Neural cell (in vitro differentiated cells): ENCODE data around the gene MUC2. TPM values are rescaled to one million over a fixed set of nuclear protein-coding genes. Genes with fewer than 3 reads are reported as not detected.

Experiments
- H2AFZ ChIP-seq: fragments of 200-600, 300-800 bp; sonication (generic), shearing (Covaris generic); 2 replicates; pipeline ENCODE4 v1.6.0; 2014; ENCODE audit warnings: low read depth, mild to moderate bottlenecking, antibody characterized with exemption, low read length, moderate library complexity
- H3F3A ChIP-seq: fragments of 200-600 bp; shearing (Covaris generic); 2 replicates; pipeline ENCODE4 v1.6.1; 2016; ENCODE audit warnings: mild to moderate bottlenecking, moderate library complexity, mixed read lengths, antibody characterized with exemption, low read length; ENCODE audit not compliant: insufficient read depth, poor library complexity, severe bottlenecking
- H3K27ac ChIP-seq: fragments of 200-600, 300-800 bp; sonication (generic), shearing (Covaris generic); 2 replicates; pipeline ENCODE4 v1.5.1; 2014; ENCODE audit warnings: mild to moderate bottlenecking, low read length, moderate library complexity
- H3K27me3 ChIP-seq: fragments of 300-800, 200-600 bp; sonication (generic), shearing (Covaris generic); 2 replicates; pipeline ENCODE4 v1.6.0; 2014; ENCODE audit warnings: mild to moderate bottlenecking, low read depth, low read length, moderate library complexity; ENCODE audit not compliant: insufficient read depth
- H3K36me3 ChIP-seq: fragments of 300-800, 200-600 bp; sonication (generic), shearing (Covaris generic); 2 replicates; pipeline ENCODE4 v1.5.1; 2014; ENCODE audit warnings: mild to moderate bottlenecking, antibody characterized with exemption, low read length, moderate library complexity; ENCODE audit not compliant: insufficient read depth
- H3K4me2 ChIP-seq: fragments of 300-800, 200-600 bp; sonication (generic), shearing (Covaris generic); 2 replicates; pipeline ENCODE4 v1.6.0; 2014; ENCODE audit warnings: mild to moderate bottlenecking, low read length
- H3K4me3 ChIP-seq: fragments of 300-800, 200-600 bp; sonication (generic), shearing (Covaris generic); 2 replicates; pipeline ENCODE4 v1.5.1; 2014; ENCODE audit warnings: mild to moderate bottlenecking, low read length, moderate library complexity
- H3K79me2 ChIP-seq: fragments of 200-600 bp; shearing (Covaris generic); replicated peaks from 2 replicates; pipeline ENCODE4 v1.6.0; 2014; ENCODE audit warnings: mild to moderate bottlenecking, low read length, moderate library complexity; ENCODE audit not compliant: insufficient read depth
- H3K9ac ChIP-seq: fragments of 300-800, 200-600 bp; sonication (generic), shearing (Covaris generic); 2 replicates; pipeline ENCODE4 v1.6.1; 2016; ENCODE audit warnings: mild to moderate bottlenecking, low read length, mixed read lengths
- H3K9me2 ChIP-seq: fragments of 200-600 bp; shearing (Covaris generic); 2 replicates; pipeline ENCODE4 v1.6.1; 2016; ENCODE audit warnings: mild to moderate bottlenecking, low read length, mixed read lengths; ENCODE audit not compliant: insufficient read depth
- H3K9me3 ChIP-seq: fragments of 200-600, 300-800 bp; sonication (generic), shearing (Covaris generic); 2 replicates; pipeline ENCODE4 v1.6.1; 2016; ENCODE audit warnings: mild to moderate bottlenecking, mixed run types, low read length, moderate library complexity, mixed read lengths
- H4K20me1 ChIP-seq: fragments of 200-600 bp; shearing (Covaris generic); 2 replicates; pipeline ENCODE4 v1.6.1; 2016; ENCODE audit warnings: mild to moderate bottlenecking, mixed run types; ENCODE audit not compliant: insufficient read depth
- CTCF ChIP-seq: fragments of 450-650 bp; IDR thresholded peaks from 2 replicates; pipeline ENCODE4 v1.5.1; 2014; ENCODE audit warnings: antibody characterized with exemption, mild to moderate bottlenecking, moderate library complexity; ENCODE audit not compliant: poor library complexity, severe bottlenecking
- EP300 ChIP-seq: fragments of 450-650 bp; conservative IDR thresholded peaks from 2 replicates; pipeline ENCODE4 v1.6.1; 2014; ENCODE audit warnings: antibody characterized with exemption, mild to moderate bottlenecking, moderate library complexity; ENCODE audit not compliant: poor library complexity, severe bottlenecking
- EZH2 ChIP-seq: fragments of 200-600, 300-800 bp; shearing (Covaris generic), sonication (generic); IDR thresholded peaks from 2 replicates; pipeline ENCODE4 v1.6.1; 2014; ENCODE audit warnings: antibody characterized with exemption, low read length, borderline replicate concordance, mild to moderate bottlenecking; ENCODE audit not compliant: insufficient read depth, poor library complexity, severe bottlenecking
- MXI1 ChIP-seq: fragments of 450-650 bp; conservative IDR thresholded peaks from 2 replicates; pipeline ENCODE4 v1.6.1; 2014; ENCODE audit warnings: antibody characterized with exemption, mild to moderate bottlenecking; ENCODE audit not compliant: poor library complexity, severe bottlenecking
- POLR2AphosphoS5 ChIP-seq: IDR thresholded peaks from 2 replicates; pipeline ENCODE4 v1.6.1; 2012
- RAD21 ChIP-seq: fragments of 450-650 bp; conservative IDR thresholded peaks from 2 replicates; pipeline ENCODE4 v1.6.1; 2014; ENCODE audit warnings: antibody characterized with exemption, mild to moderate bottlenecking, moderate library complexity
- SMC3 ChIP-seq: fragments of 450-650 bp; conservative IDR thresholded peaks from 2 replicates; pipeline ENCODE4 v1.6.1; 2014; ENCODE audit warnings: antibody characterized with exemption, mild to moderate bottlenecking, moderate library complexity; ENCODE audit not compliant: poor library complexity
- TAF1 ChIP-seq: IDR thresholded peaks from 2 replicates; pipeline ENCODE4 v1.6.1; 2012; ENCODE audit warnings: low read depth
- polyA plus RNA-seq: library from polyadenylated mRNA; depleted of rRNA; stranded (reverse); fragments of >200 nt; gene quantifications from 2 replicates; pipeline ENCODE4 v1.2.3, GENCODE V29; 2014
- TF ChIP-seq, protein P1 (sequence below): IDR thresholded peaks from 2 replicates; pipeline ENCODE4 v1.6.1; 2012; ENCODE audit warnings: borderline replicate concordance

The MUC2 gene
- polyA plus RNA-seq, 1 donor from 2014 or later: not detected

- Histone ChIP-seq H3K79me2 (no peaks in the 10 kb centered on the region), H3K27me3 (no peaks in the 10 kb centered on the region), H3K4me3 (no peak overlapping the region), H3K9ac (no peak overlapping the region), H3K36me3 (no peaks in the 10 kb centered on the region), H2AFZ (no peak overlapping the region), H3K4me2 (no peak overlapping the region), H3K27ac (no peak overlapping the region), H3F3A (no peaks in the 10 kb centered on the region), H3K9me2 (no peaks in the 10 kb centered on the region), H3K9me3 (no peaks in the 10 kb centered on the region), H4K20me1 (no peaks in the 10 kb centered on the region)
- TF ChIP-seq SMC3 (no peak), MXI1 (no peak), TAF1 (no peak)
These were observed 25.1 kb downstream of the MUC2 start for GRCh38 chr11:1099519-1100355.

GRCh38 chr11:1100417-1101245, 26.0 kb downstream of the MUC2 start:
- H3K36me3 ChIP-seq: no peaks in the 10 kb centered on the region
- H3K9ac ChIP-seq: no peak overlapping the region
- H3K27me3 ChIP-seq: no peaks in the 10 kb centered on the region
- no peaks in the 10 kb centered on the region for H3K79me2 ChIP-seq
- H2AFZ ChIP-seq: no peak overlapping the region
- no peak overlapping the region for H3K4me3 ChIP-seq
- H3F3A ChIP-seq: no peaks in the 10 kb centered on the region
- H3K4me2 ChIP-seq: no peak overlapping the region
- no peaks in the 10 kb centered on the region for H4K20me1 ChIP-seq
- H3K9me3 ChIP-seq: no peaks in the 10 kb centered on the region
- no peak overlapping the region for H3K27ac ChIP-seq
- TF ChIP-seq CTCF: no peak
- TF ChIP-seq EP300: no peak
- no peak for TF ChIP-seq RAD21
- no peak for TF ChIP-seq SMC3
- no peak for TF ChIP-seq POLR2AphosphoS5
- no peak for TF ChIP-seq MXI1
- no peaks in the 10 kb centered on the region for H3K9me2 ChIP-seq

GRCh38 chr11:1101318-1102089, 26.8 kb downstream of the MUC2 start:
- Histone ChIP-seq H3K4me2 (no peak overlapping the region), H3K4me3 (no peak overlapping the region), H3F3A (no peaks in the 10 kb centered on the region), H3K27ac (no peak overlapping the region), H3K79me2 (no peaks in the 10 kb centered on the region), H3K9me2 (no peaks in the 10 kb centered on the region), H2AFZ (no peak overlapping the region), H3K36me3 (no peaks in the 10 kb centered on the region), H3K9me3 (no peaks in the 10 kb centered on the region), H3K27me3 (no peaks in the 10 kb centered on the region), H4K20me1 (no peaks in the 10 kb centered on the region), H3K9ac (no peak overlapping the region)
- TF ChIP-seq EP300: no peak
- no peak for TF ChIP-seq CTCF
- no peak for TF ChIP-seq EZH2
- TF ChIP-seq, protein P1, sequence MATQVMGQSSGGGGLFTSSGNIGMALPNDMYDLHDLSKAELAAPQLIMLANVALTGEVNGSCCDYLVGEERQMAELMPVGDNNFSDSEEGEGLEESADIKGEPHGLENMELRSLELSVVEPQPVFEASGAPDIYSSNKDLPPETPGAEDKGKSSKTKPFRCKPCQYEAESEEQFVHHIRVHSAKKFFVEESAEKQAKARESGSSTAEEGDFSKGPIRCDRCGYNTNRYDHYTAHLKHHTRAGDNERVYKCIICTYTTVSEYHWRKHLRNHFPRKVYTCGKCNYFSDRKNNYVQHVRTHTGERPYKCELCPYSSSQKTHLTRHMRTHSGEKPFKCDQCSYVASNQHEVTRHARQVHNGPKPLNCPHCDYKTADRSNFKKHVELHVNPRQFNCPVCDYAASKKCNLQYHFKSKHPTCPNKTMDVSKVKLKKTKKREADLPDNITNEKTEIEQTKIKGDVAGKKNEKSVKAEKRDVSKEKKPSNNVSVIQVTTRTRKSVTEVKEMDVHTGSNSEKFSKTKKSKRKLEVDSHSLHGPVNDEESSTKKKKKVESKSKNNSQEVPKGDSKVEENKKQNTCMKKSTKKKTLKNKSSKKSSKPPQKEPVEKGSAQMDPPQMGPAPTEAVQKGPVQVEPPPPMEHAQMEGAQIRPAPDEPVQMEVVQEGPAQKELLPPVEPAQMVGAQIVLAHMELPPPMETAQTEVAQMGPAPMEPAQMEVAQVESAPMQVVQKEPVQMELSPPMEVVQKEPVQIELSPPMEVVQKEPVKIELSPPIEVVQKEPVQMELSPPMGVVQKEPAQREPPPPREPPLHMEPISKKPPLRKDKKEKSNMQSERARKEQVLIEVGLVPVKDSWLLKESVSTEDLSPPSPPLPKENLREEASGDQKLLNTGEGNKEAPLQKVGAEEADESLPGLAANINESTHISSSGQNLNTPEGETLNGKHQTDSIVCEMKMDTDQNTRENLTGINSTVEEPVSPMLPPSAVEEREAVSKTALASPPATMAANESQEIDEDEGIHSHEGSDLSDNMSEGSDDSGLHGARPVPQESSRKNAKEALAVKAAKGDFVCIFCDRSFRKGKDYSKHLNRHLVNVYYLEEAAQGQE: no peak
- no peak for TF ChIP-seq RAD21
- TF ChIP-seq MXI1: no peak
- TF ChIP-seq SMC3: no peak
